ENCODE results near the gene TNFRSF25.

- TF ChIP-seq POLR2A (IDR thresholded peaks at IDR 0.05) = no peak
- TF ChIP-seq, protein P1, sequence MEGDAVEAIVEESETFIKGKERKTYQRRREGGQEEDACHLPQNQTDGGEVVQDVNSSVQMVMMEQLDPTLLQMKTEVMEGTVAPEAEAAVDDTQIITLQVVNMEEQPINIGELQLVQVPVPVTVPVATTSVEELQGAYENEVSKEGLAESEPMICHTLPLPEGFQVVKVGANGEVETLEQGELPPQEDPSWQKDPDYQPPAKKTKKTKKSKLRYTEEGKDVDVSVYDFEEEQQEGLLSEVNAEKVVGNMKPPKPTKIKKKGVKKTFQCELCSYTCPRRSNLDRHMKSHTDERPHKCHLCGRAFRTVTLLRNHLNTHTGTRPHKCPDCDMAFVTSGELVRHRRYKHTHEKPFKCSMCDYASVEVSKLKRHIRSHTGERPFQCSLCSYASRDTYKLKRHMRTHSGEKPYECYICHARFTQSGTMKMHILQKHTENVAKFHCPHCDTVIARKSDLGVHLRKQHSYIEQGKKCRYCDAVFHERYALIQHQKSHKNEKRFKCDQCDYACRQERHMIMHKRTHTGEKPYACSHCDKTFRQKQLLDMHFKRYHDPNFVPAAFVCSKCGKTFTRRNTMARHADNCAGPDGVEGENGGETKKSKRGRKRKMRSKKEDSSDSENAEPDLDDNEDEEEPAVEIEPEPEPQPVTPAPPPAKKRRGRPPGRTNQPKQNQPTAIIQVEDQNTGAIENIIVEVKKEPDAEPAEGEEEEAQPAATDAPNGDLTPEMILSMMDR (IDR thresholded peaks at IDR 0.05) = no peak
These were observed 41.1 kb upstream of the TNFRSF25 start for GRCh38 chr1:6507037-6507428.
